Inflammatory macrophage (primary cell): ENCODE results near the gene ESPNL.
A peak's percentile ranks its signal among the peaks of the same experiment; 100 is the strongest.

Experiments used
- DNase-seq, 2 donors: peaks; one replicate each; pipeline ENCODE4 v3.0.0-alpha.2; 2020 to 2022

Gene ESPNL

DNA sequence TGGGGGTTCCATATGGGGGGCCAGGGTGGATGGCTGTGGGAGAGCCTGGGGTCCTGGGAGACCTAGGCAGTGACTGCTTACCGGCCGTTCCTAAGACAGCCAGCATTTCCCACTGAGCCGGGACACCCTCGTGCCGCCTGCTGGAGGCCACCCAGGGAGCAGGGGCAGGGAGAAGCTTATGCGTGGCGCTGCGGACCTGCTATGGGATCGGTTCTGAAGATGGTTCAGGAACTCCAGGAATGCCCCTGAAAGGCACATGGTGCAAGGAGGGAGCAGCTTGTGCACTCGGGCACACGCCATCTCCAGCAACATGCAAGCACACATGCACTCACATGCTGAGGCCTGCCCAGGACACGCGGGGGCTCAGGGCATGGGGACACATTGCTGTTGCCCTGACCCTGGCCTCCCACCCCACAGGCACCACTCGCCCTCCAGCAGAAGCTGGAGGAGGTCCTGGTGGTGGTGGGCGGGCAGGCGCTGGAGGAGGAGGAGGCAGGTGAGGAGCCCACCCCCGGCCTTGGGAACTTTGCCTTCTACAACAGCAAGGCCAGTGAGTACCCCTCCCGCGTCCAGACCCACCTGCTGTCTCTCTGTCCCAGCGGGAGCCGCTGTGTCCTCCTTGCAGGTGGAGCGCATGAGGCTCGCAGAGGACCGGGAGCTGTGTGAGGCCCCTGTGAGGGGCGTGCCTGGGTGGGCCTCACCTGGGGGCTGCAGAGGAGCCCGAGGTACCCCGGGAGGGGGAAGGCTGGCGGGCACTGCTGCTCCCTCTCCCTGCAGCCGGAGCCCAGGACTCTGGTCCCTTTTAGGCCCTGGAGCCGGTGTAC, 42.5 kb downstream of the ESPNL start:
- no peak for DNase-seq

- DNase-seq: no peak
Observed at GRCh38 chr2:238143239-238143951, 43.3 kb downstream of the ESPNL start.

GRCh38 chr2:238144262-238144661, 44.1 kb downstream of the ESPNL start:
- DNase-seq: no peak

GRCh38 chr2:238145046-238145445, 44.9 kb downstream of the ESPNL start:
- no peak for DNase-seq

DNA sequence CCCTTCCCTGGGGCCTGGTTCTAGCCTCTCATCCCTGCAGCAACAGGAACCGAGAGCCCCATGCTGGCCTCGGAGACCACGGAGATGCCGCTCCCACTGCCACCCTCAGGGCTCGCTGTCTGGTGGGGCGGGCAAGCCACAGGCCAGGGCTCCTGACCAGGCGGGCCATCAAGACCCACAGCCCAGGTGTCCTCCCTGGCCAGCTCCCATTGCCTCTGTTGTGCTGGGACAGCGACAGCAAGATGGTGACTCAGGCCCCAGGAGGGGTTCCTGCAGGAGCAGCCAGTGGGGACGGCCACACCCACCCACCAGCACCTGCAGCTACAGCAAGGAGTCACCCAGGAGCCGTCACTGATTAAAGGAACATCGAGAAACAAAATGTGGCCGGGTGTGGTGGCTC, 45.7 kb downstream of the ESPNL start:
- no peak for DNase-seq

DNA sequence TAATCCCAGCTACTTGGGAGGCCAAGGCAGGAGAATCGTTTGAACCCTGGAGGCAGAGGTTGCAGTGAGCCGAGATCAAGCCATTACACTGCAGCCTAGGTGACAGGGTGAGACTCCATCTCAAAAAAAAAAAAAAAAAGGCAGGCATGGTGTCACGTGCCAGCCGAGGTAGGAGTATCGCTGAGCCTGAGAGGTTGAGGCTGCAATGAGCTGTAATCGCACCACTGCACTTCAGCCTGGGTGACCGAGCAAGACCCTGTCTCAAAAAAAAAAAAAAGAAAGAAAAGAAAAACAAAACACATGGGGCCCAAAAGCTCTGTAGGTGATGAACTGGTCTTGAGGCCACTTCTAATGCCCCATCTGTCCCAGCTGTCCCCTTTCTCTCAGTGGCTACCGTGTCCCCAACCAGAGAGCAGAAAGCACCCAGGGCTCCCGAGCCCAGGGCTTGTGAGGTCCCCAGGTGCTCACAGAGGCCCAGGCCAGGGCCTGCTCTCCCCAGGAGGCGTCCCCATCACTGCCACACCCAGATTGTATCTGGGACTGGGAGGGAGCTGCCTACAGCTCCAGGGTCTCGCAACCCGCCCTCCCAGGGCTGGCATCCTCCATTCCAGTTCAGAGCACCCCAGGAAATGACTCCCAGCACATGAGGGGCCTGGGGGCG, 46.9 kb downstream of the ESPNL start:
- DNase-seq: no peak

DNA sequence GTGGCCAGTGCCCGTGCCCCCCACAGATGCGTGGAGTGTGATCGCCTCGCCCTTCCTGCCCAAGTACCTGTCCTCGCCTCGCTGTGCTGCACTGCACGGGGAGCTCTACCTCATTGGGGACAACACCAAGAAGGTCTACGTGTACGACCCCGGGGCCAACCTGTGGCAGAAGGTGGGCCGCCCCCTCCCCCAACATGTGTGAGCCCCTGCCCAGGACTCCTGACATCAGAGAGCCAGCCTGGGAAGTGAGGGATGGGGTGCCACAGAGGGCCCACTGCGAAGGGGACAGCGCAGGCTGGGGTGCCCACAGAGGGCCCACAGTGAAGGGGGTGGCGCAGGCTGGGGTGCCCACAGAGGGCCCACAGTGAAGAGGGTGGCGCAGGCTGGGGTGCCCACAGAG, 48.8 kb downstream of the ESPNL start:
- DNase-seq: no peak

DNA sequence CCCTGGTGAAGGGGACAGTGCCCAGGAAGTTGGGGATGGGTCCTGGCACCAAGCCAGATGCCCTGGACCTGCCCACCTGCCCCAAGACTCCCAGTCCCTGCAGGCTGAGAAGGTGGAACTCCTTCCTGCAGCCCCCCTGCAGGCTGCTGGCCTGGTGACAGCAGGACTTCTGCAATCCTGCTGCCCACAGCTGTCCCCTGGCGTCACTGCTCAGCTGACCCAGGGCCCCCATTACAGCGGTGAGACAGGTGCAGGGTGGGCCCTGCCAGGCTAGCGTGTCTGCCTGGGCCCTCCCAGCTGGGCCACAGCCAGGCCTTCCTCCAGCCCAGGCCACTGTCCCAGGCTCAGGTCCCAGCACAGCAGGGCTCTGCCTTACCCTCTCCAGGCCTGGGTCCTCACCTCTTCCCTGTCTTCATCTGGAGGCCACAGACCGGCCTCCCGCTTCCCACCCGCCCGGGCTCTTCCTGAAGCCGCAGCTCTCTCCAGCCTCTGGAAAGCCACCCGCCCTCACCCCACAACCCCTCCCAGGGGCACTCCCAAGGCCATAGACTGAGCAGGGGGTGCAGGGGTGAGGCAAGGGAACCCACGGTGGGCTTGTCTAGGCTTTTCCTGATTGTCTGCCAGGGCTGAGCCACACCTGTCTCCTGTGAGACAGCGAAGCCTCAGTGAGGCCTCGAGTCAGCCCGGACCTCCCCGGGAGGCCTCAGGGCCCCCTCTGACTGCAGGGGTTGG, 49.9 kb downstream of the ESPNL start:
- no peak for DNase-seq

GRCh38 chr2:238150686-238151085, 50.5 kb downstream of the ESPNL start:
- DNase-seq: no peak

- DNase-seq: no peak
Observed at GRCh38 chr2:238151205-238151604, 51.1 kb downstream of the ESPNL start.

- DNase-seq: no peak
Observed at GRCh38 chr2:238151628-238152235, 51.6 kb downstream of the ESPNL start.

DNA sequence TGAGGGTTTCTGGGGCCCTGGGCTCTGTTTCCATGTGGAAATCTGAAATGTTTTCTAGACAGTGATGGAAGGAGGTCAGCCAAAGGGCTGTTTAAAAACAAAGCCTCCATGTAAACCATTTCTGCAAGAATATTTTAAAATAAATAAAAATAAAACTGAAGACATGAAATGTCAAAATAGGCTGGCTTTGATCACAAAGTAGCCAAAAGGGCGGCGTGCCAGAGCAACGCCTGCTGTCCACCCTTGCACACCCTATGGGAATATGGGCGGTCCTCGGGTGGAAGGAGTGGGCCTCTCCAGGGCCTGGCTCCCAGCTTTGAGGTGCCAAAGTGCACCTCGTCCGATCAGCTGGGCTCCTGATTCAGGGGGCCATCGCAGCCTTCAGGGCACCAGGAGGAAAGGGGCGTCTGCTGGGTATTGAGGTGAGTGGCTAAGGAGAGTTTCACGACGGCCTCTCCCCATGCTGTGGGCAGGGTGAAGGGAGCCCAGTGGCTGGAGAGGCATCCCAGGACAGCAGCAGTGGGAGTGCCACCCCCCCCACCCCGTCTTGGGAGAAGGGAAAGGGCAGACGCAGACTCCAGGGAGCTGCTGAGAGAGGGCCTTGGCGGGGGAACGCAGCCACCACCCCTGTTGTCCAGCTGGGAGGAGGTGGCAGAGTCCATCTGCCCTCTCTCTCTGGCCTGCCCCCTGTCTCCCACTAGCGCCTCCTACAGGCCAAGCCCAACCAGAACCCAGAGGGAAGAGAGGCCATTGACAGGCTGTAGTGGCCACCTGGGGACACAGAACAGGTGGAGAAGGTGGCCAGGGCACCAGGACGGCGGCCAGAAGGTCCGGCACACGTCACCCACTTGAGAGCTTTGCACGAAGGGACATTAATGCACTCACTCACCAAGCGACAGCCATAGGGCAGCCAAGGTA, 52.9 kb downstream of the ESPNL start:
- no peak for DNase-seq

GRCh38 chr2:238154570-238154969, 54.4 kb downstream of the ESPNL start:
- no peak for DNase-seq

GRCh38 chr2:238155051-238155760, 55.1 kb downstream of the ESPNL start:
- no peak for DNase-seq

DNA sequence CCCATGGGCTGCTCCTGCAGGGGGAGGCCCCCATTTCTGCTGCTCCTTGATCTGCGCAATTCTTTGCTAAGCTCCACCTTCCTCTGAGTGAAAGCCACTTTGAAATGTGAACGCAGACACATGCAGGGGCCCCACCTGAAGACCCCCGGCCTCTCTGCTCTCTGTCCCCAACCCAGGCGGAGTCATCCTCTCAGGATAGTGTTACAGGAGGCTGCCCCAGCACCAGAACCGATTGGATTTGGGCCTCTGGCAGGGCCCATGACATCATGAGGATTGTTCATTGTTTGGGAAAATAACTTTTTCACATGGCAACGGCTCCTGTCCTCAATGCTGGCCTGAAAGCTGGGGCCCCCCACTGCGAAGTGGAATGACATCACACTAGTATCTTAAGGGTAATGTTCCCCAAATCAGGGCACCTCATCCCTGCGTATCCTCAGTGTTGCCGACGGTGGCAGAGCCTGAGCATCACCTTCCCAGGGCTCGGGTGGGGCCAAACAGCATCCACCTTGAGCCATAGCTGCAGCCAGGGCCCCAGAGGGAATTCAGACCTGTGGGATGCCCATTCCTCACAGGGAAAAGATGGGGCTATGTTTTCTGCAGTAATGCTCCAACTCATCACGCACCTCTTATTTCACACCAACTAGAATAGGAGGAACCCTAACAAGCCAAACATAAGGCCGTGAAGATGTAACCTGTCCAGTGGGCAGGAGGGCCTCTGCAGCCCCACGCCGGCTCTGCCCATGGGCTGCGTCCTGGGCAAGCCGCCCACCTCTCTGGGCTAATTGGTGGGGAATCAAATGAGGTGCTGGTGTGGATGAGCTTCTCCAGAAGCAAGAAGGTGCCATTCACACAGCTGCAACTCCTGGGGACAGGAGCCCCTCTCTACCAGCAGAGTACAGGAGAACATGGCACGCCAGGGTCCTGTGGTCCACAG, 55.9 kb downstream of the ESPNL start:
- no peak for DNase-seq

- DNase-seq: no peak
Observed at GRCh38 chr2:238157506-238158017, 57.4 kb downstream of the ESPNL start.

- DNase-seq: no peak
Observed at GRCh38 chr2:238158018-238158508, 57.9 kb downstream of the ESPNL start.

- DNase-seq: peak; percentile 22 to 30
Observed at GRCh38 chr2:238158509-238159070, 58.5 kb downstream of the ESPNL start, which contains the start of gene ERFE. ERFE (plus strand) TSS chr2:238158970; CDS start chr2:238159008, 38 bp downstream.
